Karpas-422 (cell line): ENCODE results near the gene EPB42. TPM values are rescaled to one million over a fixed set of nuclear protein-coding genes. Genes with fewer than 3 reads are reported as not detected.
A peak's percentile ranks its signal among the peaks of the same experiment; 100 is the strongest.

Source experiments
- DNase-seq: peaks from one replicate; pipeline ENCODE4 v3.0.0-alpha.2; 2015
- H2AFZ ChIP-seq: fragments of 200-600 bp; sonication (generic); 2 replicates; pipeline ENCODE4 v1.6.1; 2014; ENCODE audit warnings: antibody characterized with exemption, low read length, mixed read lengths
- H3K27ac ChIP-seq: fragments of 200-600 bp; sonication (generic); 2 replicates; pipeline ENCODE4 v1.5.1; 2014; ENCODE audit warnings: mild to moderate bottlenecking, low read length, moderate library complexity
- H3K27me3 ChIP-seq: fragments of 200-600 bp; sonication (generic); 2 replicates; pipeline ENCODE4 v1.6.1; 2014; ENCODE audit warnings: low read length, mixed read lengths
- H3K36me3 ChIP-seq: fragments of 200-600 bp; sonication (generic); 2 replicates; pipeline ENCODE4 v1.6.1; 2014; ENCODE audit warnings: low read length, mixed read lengths; ENCODE audit not compliant: insufficient read depth
- H3K4me1 ChIP-seq: fragments of 200-600 bp; sonication (generic); 2 replicates; pipeline ENCODE4 v1.6.1; 2014; ENCODE audit warnings: mild to moderate bottlenecking, low read length, mixed read lengths
- H3K4me2 ChIP-seq: fragments of 200-600 bp; sonication (generic); 2 replicates; pipeline ENCODE4 v1.6.1; 2014; ENCODE audit warnings: low read length, low read depth, mild to moderate bottlenecking; ENCODE audit not compliant: poor library complexity, severe bottlenecking
- H3K4me3 ChIP-seq: fragments of 200-600 bp; sonication (generic); 2 replicates; pipeline ENCODE4 v1.5.1; 2014; ENCODE audit warnings: mild to moderate bottlenecking, antibody characterized with exemption, low read length, mixed read lengths
- H3K79me2 ChIP-seq: fragments of 200-600 bp; sonication (generic); 2 replicates; pipeline ENCODE4 v1.6.1; 2014; ENCODE audit warnings: mild to moderate bottlenecking, low read length, mixed read lengths
- H3K9ac ChIP-seq: fragments of 200-600 bp; sonication (generic); 2 replicates; pipeline ENCODE4 v1.6.0; 2014; ENCODE audit warnings: low read length
- H3K9me2 ChIP-seq: fragments of 200-600 bp; sonication (generic), shearing (Covaris generic); replicated peaks from 2 replicates; pipeline ENCODE4 v1.6.0; 2014; ENCODE audit warnings: mild to moderate bottlenecking, low read length, moderate library complexity; ENCODE audit not compliant: insufficient read depth
- H3K9me3 ChIP-seq: fragments of 300-700, 200-600 bp; sonication (generic); 2 replicates; pipeline ENCODE4 v1.6.1; 2014; ENCODE audit warnings: low read length, mixed read lengths
- H4K20me1 ChIP-seq: fragments of 200-600 bp; sonication (generic); 2 replicates; pipeline ENCODE4 v1.6.1; 2014; ENCODE audit warnings: mild to moderate bottlenecking, antibody characterized with exemption, low read length, low read depth; ENCODE audit not compliant: insufficient read depth
- total RNA-seq: library from RNA; depleted of rRNA; stranded (reverse); fragments of >200 nt; shearing (Covaris generic); gene quantifications from 2 replicates; pipeline ENCODE4 v1.2.3, GENCODE V29; 2014; ENCODE audit warnings: low replicate concordance

EPB42 gene
- total RNA-seq, 1 experiment from 2014 or later: not detected

DNA sequence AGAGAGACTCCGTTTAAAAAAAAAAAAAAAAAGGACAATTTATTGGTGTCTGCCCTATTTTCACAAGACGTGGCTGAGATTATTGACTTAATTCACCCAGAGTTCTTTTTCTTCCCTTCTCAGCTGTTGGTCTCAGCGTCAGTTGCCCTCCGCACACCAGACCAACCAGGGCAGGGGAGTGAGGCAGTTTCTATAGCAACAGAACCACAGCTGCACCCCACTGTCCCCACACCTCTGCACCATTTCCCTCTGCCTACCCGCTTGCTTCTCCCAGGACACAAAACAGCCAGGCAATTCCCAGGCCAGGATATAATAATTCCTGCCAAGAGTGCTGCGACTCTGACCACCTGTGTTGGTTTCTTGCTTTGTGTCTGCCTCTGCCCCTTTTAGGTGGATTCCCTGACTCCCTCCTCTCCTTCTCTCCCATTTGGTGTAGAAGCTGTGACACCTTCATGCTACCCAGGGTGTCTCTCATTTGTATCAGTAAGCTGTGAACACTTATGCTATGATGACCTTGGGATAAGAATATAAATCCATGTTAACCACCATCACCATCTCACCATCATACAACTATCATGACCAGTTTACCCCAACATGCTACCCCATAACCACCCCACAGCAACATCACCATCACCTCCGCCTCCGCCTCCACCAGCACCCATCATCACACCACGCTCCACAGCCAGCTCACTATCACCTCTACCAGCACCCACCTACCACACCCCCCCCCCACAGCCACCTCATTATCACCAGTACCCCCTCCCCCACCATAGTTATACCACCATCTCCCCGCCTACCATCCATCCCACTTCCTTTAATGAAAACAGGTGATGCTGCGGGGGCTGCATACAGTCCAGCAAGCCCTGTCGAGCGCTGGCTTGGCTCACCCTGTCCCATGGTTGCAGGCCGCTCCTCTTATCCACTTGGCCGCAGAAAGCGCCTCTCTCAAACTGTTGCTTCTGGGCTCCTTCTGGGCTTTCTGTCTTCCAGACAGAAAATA, 589 bp downstream of the EPB42 start:
- Histone ChIP-seq H3K4me3 (no peak overlapping the region), H3K4me2 (no peak overlapping the region), H3K27me3 (no peaks in the 10 kb centered on the region), H3K36me3 (no peaks in the 10 kb centered on the region), H3K27ac (no peak overlapping the region), H3K9me3 (no peaks in the 10 kb centered on the region), H2AFZ (no peak overlapping the region), H3K79me2 (no peaks in the 10 kb centered on the region), H3K9ac (no peak overlapping the region), H3K9me2 (no peaks in the 10 kb centered on the region), H4K20me1 (no peaks in the 10 kb centered on the region), H3K4me1 (peaks cover 4% of the 10 kb centered on the region)
- DNase-seq: no peak

DNA sequence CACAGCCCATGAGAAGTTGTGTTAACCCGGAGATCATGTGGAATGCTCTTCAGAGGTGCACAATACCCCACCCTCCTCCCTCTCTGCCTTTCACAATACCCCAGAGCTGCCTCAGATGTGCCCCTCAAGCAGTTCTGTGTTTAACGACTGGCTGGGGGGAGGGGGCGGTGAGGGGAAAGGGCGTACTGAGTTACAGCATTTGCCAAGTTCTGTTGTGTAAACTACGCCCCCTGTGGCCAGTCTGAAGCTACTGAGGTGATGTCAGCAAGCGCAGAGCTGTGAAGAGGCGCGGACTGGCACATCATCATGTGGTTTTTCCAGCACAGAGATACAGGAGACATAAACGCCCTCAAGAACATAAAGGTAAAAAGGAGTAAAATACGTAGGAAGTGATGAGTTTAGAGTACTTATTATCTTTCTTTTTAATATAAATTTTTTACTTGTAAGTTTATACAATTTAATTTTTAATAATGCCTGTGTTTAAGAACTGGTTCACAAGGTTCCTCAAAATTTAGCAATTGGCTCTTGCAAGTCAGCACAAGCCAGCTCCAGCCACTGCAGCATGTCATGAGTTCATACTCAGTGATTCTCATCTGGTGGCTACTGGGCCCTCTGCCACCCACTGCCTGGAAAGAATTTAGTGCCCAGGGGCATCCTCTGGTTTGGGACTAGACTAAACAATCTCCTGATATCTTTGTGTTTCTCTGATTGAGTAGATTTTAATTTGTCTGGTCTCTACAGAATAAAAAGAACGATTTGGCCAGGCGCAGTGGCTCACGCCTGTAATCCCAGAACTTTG, 1.7 kb downstream of the EPB42 start:
- H3K4me2 ChIP-seq: no peak overlapping the region
- H3K79me2 ChIP-seq: no peaks in the 10 kb centered on the region
- no peaks in the 10 kb centered on the region for H3K9me2 ChIP-seq
- peaks cover 4% of the 10 kb centered on the region for H3K4me1 ChIP-seq
- DNase-seq: peak; percentile 74
- no peaks in the 10 kb centered on the region for H4K20me1 ChIP-seq
- no peak overlapping the region for H3K9ac ChIP-seq
- H3K4me3 ChIP-seq: no peak overlapping the region
- H3K27ac ChIP-seq: no peak overlapping the region
- H3K9me3 ChIP-seq: no peaks in the 10 kb centered on the region
- H3K36me3 ChIP-seq: no peaks in the 10 kb centered on the region
- peak overlapping the region; percentile 41; the same call in 1 of the 2 replicates for H2AFZ ChIP-seq
- no peaks in the 10 kb centered on the region for H3K27me3 ChIP-seq

DNA sequence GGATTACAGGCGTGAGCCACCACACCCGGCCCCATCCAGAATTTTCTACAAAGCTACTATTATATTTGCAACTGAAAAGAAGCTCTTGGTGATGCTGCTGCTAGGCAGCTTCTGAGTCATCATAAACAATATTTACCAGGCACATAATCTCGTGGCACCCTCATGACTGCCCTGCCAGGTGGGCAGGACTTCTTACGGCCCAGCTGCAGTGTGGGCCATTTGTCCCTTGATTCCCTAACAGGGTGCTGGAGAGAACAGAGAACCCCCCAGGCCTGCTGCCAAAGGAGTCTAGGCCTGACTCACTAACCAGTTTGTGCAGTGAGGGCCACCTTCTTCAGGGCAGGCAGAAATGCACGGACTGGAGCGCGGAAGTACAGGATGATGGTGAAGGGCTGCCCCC, 4.9 kb downstream of the EPB42 start:
- no peak overlapping the region for H3K9ac ChIP-seq
- no peak overlapping the region for H2AFZ ChIP-seq
- H3K36me3 ChIP-seq: no peaks in the 10 kb centered on the region
- H3K9me2 ChIP-seq: no peaks in the 10 kb centered on the region
- H3K4me2 ChIP-seq: no peak overlapping the region
- H3K4me1 ChIP-seq: peaks cover 4% of the 10 kb centered on the region
- H4K20me1 ChIP-seq: no peaks in the 10 kb centered on the region
- H3K27me3 ChIP-seq: no peaks in the 10 kb centered on the region
- no peak overlapping the region for H3K27ac ChIP-seq
- no peak for DNase-seq
- no peaks in the 10 kb centered on the region for H3K9me3 ChIP-seq
- H3K4me3 ChIP-seq: no peak overlapping the region
- no peaks in the 10 kb centered on the region for H3K79me2 ChIP-seq

DNA sequence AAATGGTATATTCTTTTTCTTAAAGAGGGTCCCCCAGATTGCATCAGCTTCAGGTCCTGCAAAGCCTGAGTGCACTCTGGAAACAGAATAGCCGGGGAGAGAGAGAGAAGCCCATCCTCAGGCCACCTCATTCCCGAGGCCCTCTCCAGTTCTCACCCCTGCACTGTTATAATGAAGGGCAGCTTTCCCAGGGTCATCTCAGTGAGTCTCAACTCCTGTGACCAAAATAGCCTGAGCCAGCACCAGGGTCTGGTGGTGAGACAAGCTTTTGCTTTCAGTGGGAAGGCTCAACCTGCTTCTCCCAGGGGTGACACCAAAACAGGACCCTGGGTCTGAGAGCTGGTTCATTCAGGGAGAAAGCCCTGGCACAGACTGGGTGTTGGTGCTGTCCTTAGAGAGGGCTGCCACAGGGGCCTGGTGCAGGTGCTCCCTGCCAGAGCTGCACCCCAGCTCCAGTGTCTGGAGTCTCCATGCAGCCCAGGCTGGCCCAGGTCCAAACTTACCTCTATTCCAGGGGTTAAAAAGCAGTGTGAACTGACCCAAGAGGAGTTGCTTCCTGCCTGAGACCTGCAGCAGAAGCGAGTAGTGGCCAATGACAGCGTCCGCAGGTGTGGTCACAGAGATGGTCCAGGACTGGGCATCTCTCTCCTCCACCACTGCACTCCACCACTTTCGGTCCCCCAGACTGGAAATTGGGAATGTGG, 6.1 kb downstream of the EPB42 start:
- Histone ChIP-seq H3K27me3 (no peaks in the 10 kb centered on the region), H3K4me1 (peaks cover 4% of the 10 kb centered on the region), H3K9me3 (no peaks in the 10 kb centered on the region), H3K4me3 (no peak overlapping the region), H2AFZ (no peak overlapping the region), H3K36me3 (no peaks in the 10 kb centered on the region), H3K9ac (no peak overlapping the region), H3K27ac (no peak overlapping the region), H3K9me2 (no peaks in the 10 kb centered on the region), H3K79me2 (no peaks in the 10 kb centered on the region), H3K4me2 (no peak overlapping the region), H4K20me1 (no peaks in the 10 kb centered on the region)
- no peak for DNase-seq

DNA sequence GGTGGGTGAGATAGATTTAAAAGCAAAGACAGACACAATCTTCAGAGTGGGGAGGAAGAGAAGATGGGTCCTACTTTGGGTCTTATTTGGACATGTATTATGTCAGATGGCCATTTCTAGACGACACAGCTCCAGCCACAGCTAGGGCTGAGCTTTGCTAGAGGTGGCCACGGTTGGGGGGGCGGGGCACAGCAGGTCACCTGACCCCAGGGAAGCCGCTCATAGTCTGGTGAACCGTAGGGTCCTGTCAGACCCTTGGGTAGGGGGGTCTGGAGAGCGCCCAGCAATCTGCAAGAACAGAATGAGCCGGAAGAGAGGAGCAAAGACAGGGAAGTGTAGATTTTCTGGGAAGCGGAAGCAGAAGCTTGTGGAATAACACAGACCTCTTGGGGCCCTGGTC, 6.6 kb downstream of the EPB42 start:
- Histone ChIP-seq H2AFZ (no peak overlapping the region), H3K27ac (no peak overlapping the region), H3K36me3 (no peaks in the 10 kb centered on the region), H4K20me1 (no peaks in the 10 kb centered on the region), H3K9me2 (no peaks in the 10 kb centered on the region), H3K79me2 (no peaks in the 10 kb centered on the region), H3K4me3 (no peak overlapping the region), H3K9ac (no peak overlapping the region), H3K4me1 (peaks cover 4% of the 10 kb centered on the region), H3K4me2 (no peak overlapping the region), H3K27me3 (no peaks in the 10 kb centered on the region), H3K9me3 (no peaks in the 10 kb centered on the region)
- DNase-seq: peak; percentile 35

DNA sequence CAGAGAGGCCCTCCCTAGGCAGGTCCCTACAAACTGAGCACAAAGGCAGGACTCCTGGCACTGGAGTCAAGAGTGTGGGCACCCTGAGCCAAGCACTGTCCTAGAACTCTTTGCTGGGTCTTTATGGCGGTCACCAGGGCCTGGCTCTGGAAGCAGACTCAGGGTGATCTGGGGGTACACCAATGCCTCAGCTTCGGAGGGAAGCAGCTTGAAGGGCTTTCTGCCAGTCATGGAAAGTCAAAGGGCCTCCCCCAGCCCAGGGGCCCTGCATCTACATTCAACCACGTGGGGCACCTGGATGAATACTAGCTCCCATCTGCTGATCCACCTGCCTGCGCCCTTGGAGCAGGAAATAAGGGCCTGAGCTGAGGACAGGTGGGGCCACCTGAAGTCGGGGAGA, 7.4 kb downstream of the EPB42 start:
- no peaks in the 10 kb centered on the region for H4K20me1 ChIP-seq
- H3K4me2 ChIP-seq: no peak overlapping the region
- no peaks in the 10 kb centered on the region for H3K79me2 ChIP-seq
- DNase-seq: no peak
- H3K27me3 ChIP-seq: no peaks in the 10 kb centered on the region
- H3K9me2 ChIP-seq: no peaks in the 10 kb centered on the region
- H2AFZ ChIP-seq: no peak overlapping the region
- H3K36me3 ChIP-seq: no peaks in the 10 kb centered on the region
- no peak overlapping the region for H3K9ac ChIP-seq
- no peak overlapping the region for H3K4me3 ChIP-seq
- H3K4me1 ChIP-seq: no peaks in the 10 kb centered on the region
- no peak overlapping the region for H3K27ac ChIP-seq
- no peaks in the 10 kb centered on the region for H3K9me3 ChIP-seq

DNA sequence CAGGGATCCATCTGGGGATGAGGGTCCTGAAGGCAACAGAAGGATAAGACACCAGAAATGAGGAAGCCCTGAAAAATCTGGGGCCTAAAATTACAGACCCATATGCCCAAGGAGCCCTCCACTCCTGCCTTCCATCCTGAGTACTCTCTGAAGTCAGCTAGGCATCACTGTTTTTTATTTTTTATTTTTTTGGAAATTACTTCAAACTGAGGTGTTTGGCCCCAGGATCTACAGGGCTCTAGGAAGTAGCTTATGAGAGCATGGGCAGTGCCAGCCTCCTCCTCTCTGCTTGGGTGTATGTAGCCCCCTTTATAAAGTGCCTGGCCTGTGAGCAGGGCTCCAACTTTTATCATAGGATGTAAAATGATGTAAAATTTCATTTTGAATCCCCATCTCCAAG, 7.9 kb downstream of the EPB42 start:
- no peaks in the 10 kb centered on the region for H3K4me1 ChIP-seq
- H3K27ac ChIP-seq: no peak overlapping the region
- H3K4me3 ChIP-seq: no peak overlapping the region
- no peaks in the 10 kb centered on the region for H3K27me3 ChIP-seq
- no peak for DNase-seq
- H3K9me3 ChIP-seq: no peaks in the 10 kb centered on the region
- H4K20me1 ChIP-seq: no peaks in the 10 kb centered on the region
- H2AFZ ChIP-seq: no peak overlapping the region
- no peaks in the 10 kb centered on the region for H3K36me3 ChIP-seq
- no peaks in the 10 kb centered on the region for H3K9me2 ChIP-seq
- no peak overlapping the region for H3K9ac ChIP-seq
- H3K4me2 ChIP-seq: no peak overlapping the region
- no peaks in the 10 kb centered on the region for H3K79me2 ChIP-seq

DNA sequence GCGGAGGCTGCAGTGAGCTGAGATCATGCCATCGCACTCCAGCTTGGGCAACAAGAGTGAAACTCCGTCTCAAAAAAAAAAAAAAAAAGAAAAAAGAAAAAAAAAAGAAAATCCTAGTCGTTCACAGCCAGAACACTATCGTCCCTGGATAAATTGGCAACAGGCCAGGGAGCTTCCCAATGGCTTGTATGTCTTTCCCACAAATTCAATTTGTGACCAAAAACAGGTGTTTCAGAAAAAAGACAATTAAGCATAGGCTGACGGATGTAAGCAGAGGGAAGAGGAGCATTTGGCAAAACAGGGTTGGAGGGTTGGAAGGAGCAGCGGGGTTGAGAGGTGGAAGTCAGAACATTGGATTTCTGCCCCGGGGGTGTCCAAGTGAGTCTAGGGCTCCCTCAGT, 8.5 kb downstream of the EPB42 start:
- no peak for DNase-seq
- Histone ChIP-seq H3K9me2 (no peaks in the 10 kb centered on the region), H3K4me3 (no peak overlapping the region), H3K9ac (no peak overlapping the region), H3K27me3 (no peaks in the 10 kb centered on the region), H3K4me2 (no peak overlapping the region), H2AFZ (no peak overlapping the region), H3K27ac (no peak overlapping the region), H3K79me2 (no peaks in the 10 kb centered on the region), H4K20me1 (no peaks in the 10 kb centered on the region), H3K9me3 (no peaks in the 10 kb centered on the region), H3K4me1 (no peaks in the 10 kb centered on the region), H3K36me3 (no peaks in the 10 kb centered on the region)
